Measurements from ENCODE around the gene NFATC2IP.

Gene NFATC2IP

GRCh38 chr16:28930203-28930602, 20.5 kb upstream of the NFATC2IP start:
- TF ChIP-seq CTCF (IDR thresholded peaks at IDR 0.05; ENCODE audit: extremely low read depth, missing control alignments): no peak
- no peak for DNase-seq (ENCODE audit: low spot score)

GRCh38 chr16:28930652-28931051, 20.1 kb upstream of the NFATC2IP start:
- DNase-seq (ENCODE audit: low spot score): no peak
- TF ChIP-seq CTCF (IDR thresholded peaks at IDR 0.05; ENCODE audit: extremely low read depth, missing control alignments): no peak

GRCh38 chr16:28931801-28932225, 18.9 kb upstream of the NFATC2IP start, which contains the start of gene CD19:
Gene CD19, plus strand, starts transcription at chr16:28931971. Its CDS starts 30 bp downstream, at chr16:28932001.
- DNase-seq (ENCODE audit: low spot score): peak; percentile 67
- TF ChIP-seq CTCF (IDR thresholded peaks at IDR 0.05; ENCODE audit: extremely low read depth, missing control alignments): no peak

- peak; percentile 45 for DNase-seq (ENCODE audit: low spot score)
- TF ChIP-seq CTCF (IDR thresholded peaks at IDR 0.05; ENCODE audit: extremely low read depth, missing control alignments): no peak
These were observed 18.2 kb upstream of the NFATC2IP start for GRCh38 chr16:28932339-28933141.

- no peak for TF ChIP-seq CTCF (IDR thresholded peaks at IDR 0.05; ENCODE audit: extremely low read depth, missing control alignments)
- no peak for DNase-seq (ENCODE audit: low spot score)
These were observed 17.6 kb upstream of the NFATC2IP start for GRCh38 chr16:28933171-28933570.

GRCh38 chr16:28935346-28935745, 15.4 kb upstream of the NFATC2IP start:
- TF ChIP-seq CTCF (IDR thresholded peaks at IDR 0.05; ENCODE audit: extremely low read depth, missing control alignments): no peak
- DNase-seq (ENCODE audit: low spot score): no peak

- peak; percentile 91 for DNase-seq (ENCODE audit: low spot score)
- no peak for TF ChIP-seq CTCF (IDR thresholded peaks at IDR 0.05; ENCODE audit: extremely low read depth, missing control alignments)
These were observed 14.6 kb upstream of the NFATC2IP start for GRCh38 chr16:28935924-28936783.
